Dermis microvascular lymphatic vessel endothelial cell (primary cell): ENCODE data around the gene KRTAP12-4. TPM values are rescaled to one million over a fixed set of nuclear protein-coding genes. Genes with fewer than 3 reads are reported as not detected.
"Not testable (repeated sequence)": the region's sequence is repeated elsewhere in the genome, so short reads cannot be mapped to it uniquely, and the experiment has no call there.

Source experiments
- DNase-seq, 2 donors: peaks; one replicate each; pipeline versions ENCODE4 v3.0.0 to v3.0.0-alpha.2; 2010; ENCODE audit warnings: low read depth in 2 of 2
- total RNA-seq: library from RNA; depleted of rRNA; stranded (reverse); fragments of >200 nt; gene quantifications from 2 replicates; pipeline ENCODE4 v1.2.1, GENCODE V29; 2014

The KRTAP12-4 gene
- total RNA-seq = not detected in 2 replicates

DNA sequence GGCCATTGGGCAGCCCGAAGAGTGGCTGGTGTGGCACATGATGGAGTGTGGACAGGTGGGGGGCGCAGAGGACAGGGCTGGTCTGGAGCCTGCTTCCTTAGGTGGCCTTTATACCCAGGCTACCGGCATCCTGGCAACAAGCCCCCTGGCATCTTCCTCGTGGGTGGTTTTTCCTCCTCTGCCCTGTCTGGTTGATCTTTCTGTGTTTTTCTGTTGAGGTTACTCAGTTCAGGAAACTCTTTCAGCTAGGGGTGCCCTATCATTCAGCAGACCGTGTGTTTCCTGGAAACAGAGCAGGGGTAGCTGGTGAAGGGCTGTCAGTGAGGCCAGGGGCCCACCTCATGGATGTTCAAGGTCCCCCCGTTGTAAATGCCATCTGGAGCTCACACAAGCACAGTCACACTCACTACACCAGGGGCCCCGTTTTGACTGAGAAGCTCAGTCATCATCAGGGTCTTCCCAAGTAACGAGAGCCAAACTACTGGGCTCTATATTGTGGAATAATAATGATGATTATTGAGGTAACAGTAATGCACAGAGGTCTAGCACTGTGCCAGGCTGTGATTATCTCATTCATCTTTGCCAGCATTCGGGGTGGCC is at the start of gene KRTAP12-4:
KRTAP12-4 (minus strand) TSS at position 84 of the 600 bp plus-strand sequence; CDS start at position 39, 45 bp downstream.
- DNase-seq = no peak

DNA sequence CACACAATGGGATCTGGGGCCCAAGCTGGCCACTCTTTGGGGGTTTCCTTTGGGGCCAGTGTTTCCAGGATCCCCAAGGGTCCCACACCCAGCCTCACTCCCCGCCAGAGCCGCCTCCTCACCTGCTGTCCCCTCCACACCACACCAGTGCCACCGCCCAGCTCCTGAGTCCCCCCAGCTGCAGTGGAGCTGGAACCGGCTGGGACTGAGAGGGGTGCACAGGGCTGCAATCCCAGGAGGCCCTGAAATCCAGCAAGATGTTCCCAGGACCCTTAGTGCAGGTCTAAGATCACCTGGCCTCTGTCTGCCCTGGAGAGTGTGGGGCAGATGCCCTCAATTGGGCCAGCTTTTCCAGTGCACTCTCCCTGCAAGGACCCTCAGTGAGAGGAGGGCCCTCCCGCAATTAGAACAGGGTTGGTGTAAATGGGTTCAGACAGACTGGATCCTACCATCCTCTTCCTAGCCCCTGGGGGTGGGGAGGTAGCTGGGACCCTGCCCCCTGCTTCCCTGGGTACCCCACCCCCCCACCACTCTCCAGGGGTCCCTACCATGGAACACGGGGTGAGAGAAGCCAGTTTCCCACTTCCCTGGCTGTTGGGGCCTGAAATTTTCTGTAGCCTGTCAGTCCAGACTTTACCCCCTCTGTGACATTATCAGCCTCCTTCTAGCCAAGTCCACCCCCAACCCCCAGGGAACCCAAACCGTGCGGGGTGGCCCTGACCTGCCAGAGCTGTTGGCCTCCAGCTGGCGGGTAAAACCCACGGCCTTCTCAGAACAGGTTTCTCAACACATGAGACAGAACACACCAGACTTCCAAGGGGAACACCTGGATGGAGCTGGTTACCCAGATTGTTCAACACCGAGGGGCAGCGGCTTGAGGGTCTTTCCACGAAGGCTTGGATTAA is 49.5 kb upstream of the KRTAP12-4 start:
- no peak for DNase-seq

GRCh38 chr21:44702973-44703730 is 48.7 kb upstream of the KRTAP12-4 start:
- DNase-seq = no peak

DNA sequence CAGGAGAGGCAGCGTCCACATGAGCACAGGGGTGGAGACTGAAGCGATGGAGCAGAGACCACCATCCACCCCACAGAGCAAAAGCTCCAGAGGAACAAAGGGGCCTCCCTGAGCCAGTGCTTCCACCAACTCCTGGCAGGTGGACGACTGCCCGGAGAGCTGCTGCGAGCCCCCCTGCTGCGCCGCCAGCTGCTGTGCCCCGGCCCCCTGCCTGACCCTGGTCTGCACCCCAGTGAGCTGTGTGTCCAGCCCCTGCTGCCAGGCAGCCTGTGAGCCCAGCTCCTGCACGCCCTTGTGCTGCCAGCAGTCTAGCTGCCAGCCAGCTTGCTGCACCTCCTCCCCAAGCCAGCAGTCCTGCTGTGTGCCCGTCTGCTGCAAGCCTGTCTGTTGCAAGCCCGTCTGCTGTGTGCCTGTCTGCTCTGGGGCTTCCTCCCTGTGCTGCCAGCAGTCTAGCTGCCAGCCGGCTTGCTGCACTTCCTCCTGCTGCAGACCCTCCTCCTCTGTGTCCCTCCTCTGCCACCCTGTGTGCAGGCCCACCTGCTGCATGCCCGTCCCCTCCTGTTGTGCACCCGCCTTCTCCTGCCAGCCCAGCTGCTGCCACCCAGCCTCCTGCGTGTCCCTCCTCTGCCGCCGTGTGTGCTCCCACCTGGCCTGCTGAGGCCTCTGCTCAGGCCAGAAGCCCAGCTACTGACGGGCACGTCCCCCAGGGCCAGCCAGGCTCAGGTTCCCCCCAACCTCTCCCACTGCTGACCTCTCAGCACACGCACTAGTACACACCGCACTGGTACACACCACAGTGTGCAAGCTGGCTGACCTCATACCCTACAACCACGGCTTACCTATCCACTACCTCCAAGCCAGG is 47.9 kb upstream of the KRTAP12-4 start:
- DNase-seq = no peak

GRCh38 chr21:44701541-44701940 is 47.1 kb upstream of the KRTAP12-4 start:
- no peak for DNase-seq

DNA sequence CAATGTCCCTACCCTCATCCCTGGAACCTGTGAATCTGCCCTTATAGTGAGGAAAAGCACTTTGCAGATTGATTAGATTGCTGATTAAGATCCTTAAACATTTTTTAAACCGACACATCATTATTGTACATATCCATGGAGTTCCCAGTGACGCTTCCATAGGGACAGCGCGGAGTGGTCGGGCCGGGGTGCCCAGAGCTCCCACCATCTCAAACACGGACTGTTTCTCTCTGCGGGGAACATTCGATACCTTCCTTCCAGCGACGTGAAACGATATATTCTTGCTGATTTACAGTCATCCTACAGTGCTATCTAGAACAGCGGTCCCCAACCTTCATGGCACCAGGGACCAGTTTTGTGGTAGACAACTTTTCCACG is 46.6 kb upstream of the KRTAP12-4 start:
- DNase-seq = no peak

- DNase-seq = no peak
Measured at GRCh38 chr21:44700101-44701022, 45.9 kb upstream of the KRTAP12-4 start.

- DNase-seq = no peak
Measured at GRCh38 chr21:44699502-44700001, 45.1 kb upstream of the KRTAP12-4 start.

GRCh38 chr21:44697811-44698734 is 43.6 kb upstream of the KRTAP12-4 start:
- no peak for DNase-seq

GRCh38 chr21:44697172-44697810 is 42.8 kb upstream of the KRTAP12-4 start, which contains the start of gene KRTAP10-12:
KRTAP10-12 (plus strand) TSS chr21:44697172; CDS start chr21:44697202, 30 bp downstream.
- DNase-seq = not testable (repeated sequence)

GRCh38 chr21:44696572-44696971 is 42.1 kb upstream of the KRTAP12-4 start:
- no peak for DNase-seq

GRCh38 chr21:44695641-44696040 is 41.2 kb upstream of the KRTAP12-4 start:
- no peak for DNase-seq

GRCh38 chr21:44695184-44695583 is 40.7 kb upstream of the KRTAP12-4 start:
- no peak for DNase-seq

DNA sequence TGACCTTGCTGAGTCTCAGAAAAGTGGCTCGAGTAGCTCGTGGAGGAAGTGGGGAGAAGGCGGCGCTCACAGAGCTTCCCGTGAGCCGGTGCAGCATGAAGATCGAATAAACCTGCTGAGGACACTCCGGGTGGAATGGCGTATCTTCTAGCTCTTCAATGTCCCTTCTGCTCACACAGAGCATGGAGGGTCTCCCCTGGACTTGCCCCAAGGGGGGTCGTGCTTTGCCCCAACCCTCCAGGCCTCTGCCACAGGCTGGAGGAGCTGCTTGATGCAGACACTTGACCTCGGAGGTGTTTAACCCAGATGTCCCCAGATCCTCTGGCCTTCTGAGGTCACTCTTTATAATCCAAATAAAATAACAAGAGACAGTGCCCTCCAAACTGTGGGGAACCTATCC is 40.3 kb upstream of the KRTAP12-4 start:
- DNase-seq = no peak

DNA sequence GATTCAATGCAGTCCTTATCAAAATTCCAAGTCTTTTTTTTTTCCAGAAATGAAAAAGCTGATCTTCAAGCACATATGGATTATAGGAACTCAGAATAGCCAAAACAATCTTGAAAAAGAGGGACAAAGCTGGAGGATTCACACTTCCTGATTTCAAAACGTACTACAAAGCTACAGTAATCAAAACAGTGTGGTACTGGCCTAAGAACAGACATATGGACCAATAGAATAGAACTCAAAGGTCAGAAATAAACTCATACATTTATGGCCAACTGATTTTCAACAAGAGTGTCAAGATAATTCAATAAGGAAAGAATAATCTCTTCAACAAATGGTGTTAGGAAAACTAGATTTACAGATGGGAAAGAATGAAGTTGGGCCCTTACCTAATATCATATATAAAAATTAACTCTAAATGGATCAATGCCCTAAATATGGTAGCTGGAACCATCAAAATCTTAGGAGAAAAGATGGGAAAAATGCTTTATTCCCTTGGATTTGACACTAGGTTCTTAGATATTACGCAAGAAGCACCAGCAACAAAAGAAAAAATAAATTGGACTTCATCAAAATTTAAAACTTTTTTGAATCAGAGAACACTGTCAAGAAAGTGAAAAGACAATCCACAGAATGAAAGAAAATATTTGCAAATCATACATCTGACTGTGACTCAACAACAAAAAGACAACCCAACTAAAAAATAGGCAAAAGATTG is 38.5 kb upstream of the KRTAP12-4 start:
- DNase-seq = no peak

- DNase-seq = no peak
Measured at GRCh38 chr21:44691686-44692085, 37.2 kb upstream of the KRTAP12-4 start.

DNA sequence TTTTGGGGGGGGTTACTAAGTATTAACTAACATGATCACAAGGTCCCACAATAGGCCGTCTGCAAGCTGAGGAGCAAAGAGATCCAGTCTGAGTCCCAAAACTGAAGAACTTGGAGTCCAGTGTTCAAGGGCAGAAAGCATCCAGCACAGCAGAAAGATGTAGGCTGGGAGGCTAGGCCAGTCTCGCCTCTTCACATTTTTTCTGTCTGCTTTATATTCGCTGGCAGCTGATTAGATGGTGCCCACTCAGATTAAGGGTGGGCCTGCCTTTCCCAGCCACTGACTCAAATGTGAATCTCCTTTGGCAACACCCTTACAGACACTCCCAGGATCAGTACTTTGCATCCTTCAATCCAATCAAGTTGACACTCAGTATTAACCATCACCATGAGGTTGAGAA is 35.3 kb upstream of the KRTAP12-4 start:
- DNase-seq = not testable (repeated sequence)
